ENCODE results near the gene PRKAG3.

The PRKAG3 gene

DNA sequence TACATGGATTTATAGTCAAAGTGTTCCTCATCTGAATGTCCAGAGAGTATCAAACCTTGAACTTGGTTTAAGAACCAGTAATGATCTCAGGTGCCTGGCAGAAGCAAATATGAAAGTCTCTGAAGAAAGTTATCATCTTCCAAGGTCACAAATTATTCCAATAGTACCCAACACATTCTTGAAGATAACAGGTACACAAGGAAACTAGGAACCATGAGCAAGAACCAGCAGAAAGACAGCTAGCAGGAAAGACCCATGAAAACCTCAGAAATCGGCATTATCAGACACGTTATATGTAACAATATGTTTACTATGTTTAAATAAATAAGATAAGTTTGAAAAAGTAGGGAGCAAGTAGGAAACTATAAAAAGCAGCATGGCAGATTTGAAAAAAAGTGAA is 5.9 kb upstream of the PRKAG3 start:
- DNase-seq, result no peak

DNA sequence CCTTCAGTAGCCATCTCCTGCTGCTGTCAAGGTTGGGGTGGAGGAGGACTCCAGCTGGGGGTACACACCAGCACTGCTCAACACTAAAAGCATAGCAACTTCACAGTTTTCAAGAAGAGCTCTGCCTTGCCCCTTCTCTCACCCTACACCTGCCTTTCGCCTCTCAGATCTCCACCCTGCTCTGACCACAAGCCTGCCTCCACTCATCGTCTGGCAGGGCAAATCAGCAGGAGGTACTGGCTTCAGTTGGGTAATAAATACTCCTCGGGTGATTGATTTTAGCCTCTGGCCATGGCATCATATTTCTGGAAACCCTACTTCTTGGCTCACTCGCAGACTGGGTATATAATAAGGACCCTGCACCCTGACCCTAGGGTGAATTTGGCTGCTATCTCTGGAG is 3.1 kb upstream of the PRKAG3 start:
- DNase-seq, result no peak

DNA sequence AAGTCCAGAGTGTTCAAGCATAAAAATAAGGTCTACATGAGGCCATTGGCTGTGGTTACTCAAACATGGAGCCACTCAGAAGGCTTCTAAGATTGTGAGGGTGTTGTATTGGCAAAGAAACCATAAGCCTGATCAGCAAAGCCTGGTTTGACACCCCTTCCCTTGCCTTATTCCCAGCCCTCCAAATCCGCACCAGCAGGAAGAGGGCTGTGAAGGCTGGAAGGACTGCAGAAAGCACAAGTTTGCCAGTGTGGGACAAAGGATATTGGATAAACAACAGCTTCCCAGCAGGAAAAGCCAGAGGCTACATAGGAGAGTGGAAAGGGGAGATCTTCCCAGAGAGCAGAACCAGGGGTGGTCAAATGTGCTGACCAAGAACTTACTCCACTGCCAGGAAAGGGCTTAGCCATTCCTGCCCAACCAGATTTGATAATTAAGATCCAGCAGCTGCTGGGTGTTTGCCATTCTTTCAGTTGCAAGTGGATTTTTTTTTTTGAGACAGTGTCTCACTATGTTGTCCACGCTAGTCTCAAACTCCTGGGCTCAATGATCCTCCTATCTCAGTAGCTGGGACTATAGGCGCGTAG is 1.5 kb upstream of the PRKAG3 start:
- DNase-seq, result no peak

DNA sequence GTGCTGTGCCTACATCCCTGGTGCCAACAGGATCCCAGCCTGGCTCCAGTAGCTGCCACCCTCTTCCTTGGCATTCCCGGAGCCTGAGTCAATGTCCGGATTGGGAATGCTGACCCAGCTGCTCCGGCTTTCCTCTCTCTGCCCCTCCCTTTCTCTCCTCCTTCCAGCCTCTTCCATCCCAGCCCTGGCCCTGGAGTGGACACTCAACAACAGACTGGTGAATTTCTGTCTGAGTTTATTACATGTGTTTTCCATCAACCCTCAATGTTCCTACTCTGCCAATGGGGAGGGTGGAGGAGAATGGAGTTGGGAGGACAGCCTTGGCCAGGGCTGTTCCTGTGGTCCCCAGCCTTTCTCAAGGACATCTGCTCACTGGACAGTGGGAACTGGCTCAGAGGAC is 917 bp upstream of the PRKAG3 start:
- no peak for DNase-seq

DNA sequence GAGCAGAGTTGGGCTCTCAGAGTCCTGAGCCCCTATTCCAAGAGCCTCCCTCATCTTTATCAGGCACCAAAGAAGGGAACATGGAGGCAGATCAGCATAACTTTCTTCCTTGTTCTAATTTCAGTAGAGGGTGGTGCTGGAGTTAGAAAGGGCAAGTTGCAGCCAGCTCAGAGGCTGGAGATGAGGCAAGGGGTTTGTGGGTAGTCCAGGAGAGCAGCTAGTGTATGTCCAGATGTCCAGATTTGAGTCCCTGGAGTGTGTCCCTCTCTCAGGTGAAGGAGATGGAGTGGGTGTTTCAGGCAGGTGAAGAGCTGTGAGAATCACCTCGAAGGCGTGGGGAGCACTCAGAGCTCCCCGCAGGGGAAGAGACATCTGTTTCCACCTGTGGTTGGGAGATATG is 478 bp upstream of the PRKAG3 start:
- no peak for DNase-seq

DNA sequence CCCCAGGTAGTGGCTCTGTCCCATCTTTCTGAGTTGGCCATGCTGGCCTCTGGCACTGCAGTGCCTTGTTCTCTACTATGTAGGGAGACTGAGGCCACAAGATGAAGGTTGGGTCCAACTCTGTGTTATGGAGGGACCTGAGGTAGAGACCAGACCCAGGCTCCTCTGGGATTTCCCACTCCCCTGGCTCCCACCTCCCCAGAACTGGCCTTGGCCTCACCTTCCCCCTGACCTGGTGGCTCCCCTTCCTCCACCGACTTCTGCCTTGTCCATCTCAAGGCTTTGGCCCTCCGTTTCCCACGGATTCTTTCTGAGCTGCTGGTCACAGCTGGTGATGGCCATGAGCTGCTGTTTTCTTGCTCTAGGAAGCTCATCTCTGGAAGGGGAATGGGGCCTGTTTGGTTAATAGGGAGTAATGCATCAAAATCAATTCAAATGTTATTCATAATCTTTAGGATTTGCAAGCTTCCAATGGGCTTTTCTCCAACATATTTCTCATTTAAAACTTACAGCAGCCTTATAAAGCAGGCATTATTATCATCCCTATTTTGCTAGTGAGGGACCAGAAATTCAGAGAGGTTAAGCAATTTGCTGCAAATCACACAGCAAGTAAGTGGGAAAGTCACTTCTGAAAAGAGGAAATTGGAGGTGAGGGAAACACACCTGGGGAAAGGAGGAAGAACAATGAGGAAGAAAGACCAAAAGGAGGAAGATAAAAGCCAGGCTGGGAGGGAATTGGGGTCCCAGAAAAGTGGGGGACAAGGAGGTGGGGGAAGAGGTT is 887 bp downstream of the PRKAG3 start:
- no peak for DNase-seq

DNA sequence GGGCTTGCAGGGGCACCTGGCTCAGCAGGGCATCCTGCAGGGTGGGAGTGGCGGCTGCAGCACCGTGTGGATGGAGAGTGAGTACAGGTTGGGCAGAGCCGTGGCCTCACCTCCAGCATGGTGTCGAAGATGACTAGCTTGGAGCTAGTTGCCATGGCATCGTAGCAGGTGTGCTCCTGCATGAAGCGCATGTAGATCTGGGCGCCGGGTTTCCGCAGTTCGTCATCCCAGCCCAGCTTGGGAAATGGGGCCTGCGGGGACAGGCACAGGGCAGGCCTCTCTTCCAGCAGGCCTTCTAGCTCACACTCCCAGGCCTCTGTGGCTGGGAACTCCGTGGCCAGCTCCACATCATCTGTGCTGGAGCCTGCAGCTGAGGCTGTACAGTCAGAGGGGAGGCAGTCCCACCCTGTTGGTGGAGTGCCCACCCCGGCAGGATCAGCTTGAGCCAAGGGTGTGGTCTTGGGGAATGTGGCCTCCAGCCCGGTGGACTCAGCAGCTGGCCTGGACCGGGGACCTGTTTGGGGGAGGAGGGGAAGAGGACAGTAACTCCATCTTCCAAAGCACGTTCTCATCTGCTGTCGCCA is 1.6 kb downstream of the PRKAG3 start:
- DNase-seq, result no peak

DNA sequence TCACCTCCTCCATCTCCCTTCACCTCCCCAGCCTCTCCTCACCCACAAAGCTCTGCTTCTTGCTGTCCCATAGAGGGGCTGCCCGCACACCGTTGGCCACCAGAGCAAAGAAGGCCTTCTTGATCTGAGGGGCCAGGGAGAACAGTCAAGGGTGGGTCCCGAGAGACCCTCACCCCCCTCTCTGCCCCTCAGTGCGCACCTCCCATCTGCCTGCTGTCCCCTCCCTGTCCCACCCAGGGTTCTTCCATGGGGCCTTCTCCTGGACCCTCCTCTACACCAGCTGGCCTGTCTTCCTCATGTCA is 3.2 kb downstream of the PRKAG3 start:
- no peak for DNase-seq

DNA sequence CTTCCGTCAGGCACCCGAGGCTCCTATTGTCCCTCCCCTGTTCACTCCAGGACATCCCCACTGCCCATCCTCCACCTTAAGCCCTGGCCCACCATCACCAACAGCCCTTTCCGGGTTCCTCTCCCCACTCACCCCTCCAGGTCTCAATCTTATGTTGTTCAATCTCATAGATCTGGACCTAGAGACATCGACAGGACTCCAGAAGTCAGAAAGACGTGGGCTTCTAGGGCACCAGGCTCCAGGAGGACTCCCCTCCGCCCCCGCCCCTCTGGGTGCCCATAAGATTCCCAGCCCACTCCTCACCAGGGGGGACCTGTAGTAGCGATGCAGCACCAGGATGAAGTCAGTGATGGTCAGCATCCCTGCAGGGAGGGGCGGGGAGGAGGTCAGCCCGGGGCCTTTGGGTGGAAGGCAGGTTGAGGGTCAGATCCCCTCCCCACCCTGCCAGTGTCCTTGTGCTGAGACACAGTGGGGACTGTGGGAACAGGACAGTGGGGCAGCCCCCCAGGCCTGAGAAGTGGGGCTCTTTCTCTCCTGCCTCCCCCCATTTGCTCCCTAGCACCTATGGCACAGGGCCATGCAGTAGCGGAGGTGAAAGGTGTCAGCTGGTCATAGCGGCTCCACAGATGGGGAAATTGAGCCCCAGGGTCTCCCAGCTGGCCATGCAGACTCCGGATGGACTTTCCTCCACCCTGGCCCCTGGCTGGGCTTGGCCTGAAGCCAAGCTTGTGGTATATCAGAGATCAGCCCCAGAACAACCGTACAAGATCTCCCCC is 3.7 kb downstream of the PRKAG3 start:
- DNase-seq, result no peak

DNA sequence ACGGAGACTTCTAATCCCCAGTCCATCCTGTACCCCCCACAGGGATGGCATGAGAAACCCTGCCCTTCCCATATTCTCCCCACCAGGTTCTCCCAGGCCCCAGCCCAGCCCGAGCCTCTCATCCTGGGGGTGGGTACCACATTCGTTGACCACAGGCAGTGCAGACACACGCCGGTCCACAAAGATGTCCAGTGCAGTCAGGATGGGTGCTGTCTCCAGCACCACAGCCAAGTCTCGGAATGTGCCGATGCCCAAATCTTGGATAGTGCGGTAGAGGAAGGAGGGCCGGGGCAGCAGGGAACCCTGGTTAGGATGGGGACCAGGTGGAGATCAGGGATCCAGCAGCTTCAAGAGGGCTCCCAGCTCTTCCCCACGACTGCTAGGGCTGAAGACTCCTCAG is 4.8 kb downstream of the PRKAG3 start:
- DNase-seq, result no peak

DNA sequence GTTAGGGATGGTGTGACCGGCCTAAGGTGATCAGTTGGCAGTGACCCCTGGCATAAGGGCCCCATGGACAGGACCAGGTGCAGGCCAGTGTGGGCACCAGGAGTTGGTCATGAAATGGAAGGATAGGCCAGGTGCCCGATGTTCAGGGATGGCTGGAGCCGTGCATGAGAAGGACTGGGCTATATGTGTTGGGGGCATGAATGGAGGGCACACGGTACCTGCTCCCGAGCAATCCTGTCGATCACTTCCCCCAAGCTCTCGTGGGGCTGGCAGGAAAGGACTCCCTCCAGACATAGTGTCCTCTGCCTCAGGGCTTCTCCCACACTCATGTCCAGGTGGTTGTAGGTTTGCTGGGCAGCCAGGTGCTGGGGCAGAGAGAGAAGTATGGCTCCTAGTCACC is 7.6 kb downstream of the PRKAG3 start:
- no peak for DNase-seq

DNA sequence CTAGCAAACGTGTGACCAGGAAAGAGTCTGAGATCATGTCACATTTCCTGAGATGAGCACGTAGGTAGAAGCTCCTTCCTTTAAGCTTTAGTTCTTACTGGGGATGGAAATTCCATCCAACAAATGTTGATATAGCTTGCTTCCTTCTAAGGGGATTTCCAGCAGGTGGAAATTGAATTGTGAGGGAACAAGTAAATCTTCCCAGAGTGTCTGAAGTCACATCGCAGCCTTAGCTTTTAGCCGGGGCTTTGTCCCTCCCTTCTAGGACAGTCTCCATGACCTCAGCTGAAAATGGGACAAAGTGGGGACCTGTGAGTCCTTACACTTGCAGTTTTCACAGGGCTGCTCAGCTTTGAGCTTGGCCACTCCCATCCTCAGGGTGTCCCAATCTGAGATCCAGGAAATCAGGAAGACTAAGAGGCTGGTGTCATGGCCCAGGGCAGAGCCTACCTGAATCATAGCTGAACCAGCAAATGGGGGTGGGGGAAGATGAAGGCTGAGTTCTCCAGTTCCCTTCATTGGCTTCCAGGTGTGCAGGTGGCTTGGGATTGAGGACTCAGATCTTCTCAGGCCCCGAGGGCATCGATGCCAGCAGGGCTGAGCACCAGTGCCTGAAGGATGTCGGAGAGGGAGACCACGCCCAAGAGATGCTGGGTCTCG is 8.3 kb downstream of the PRKAG3 start:
- DNase-seq, result no peak

DNA sequence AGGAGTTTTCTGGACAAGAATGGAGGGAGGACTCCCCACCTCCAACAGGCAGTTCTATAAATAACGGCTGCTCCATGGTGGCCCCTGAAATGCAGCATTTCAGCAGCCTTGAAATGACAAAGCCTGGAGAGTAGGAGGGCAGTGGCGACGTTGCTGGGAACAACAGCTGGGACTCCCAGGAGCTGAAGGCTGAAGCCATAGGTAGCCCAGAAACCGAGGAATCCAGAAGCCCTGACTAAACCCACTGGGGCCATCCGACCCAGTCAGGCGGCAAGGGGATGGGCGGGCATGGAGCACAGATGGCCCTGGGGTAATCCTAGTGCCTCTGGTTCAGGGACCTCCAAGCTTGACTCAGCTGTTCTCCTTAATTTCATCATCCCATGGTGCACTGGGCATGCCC is 9.0 kb downstream of the PRKAG3 start:
- DNase-seq, result no peak

DNA sequence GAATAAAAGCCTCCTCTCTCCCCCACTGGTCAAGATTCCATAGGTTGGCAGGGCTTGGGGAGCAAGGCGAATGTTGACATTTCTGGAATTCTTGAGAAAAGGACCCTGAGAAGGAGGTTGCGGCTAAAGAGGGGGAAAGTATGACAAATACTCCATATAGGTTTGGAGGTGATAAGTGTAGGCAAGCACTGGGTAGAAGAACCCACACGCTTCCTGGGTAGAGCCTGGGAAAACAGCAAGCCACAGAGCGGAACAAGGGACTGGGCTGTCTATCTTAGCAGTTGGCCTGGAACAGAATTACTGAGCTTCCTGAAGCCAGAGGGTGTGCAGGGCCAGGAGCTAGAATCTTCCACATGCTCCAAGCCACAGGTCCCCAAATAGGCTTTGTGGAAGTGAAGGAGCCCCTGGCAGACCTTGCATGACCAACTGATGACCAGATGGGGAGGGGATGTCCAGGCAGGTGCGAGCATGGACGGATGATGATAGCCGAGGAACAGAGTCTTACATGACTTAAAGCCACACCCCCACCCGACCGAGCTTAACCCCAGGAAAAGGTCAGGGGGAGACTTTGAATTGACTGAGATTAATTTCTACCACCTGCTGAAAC is 9.9 kb downstream of the PRKAG3 start:
- DNase-seq, result no peak

DNA sequence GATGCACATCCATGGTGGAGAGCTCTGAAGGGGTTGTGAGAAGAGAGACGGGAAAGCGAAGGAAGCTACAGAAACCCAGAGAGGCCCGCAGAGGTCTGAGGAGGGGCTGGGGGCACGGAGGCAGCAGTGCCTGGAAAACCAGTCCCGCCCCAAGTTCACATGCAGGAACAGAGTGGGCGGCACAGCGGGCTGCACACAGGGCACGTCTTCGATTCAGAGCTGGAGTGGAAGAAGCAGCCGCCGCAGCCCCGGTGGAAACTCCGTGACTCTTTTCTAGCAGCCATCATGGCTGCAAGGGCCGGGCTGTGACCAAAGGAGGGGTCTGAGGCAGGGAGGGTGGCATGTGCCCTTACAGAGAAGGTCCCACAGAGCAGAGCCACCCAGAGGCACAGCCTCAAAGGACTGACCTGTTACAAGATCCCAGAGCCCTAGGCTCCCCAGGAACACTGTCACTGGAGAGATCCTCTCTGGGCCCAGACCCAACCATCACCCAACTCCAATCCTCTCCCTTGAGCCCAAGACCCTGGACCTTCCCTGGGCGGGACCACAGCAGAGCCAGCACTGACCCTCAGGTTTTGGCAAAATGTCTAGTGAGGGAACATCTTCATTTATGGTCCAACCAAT is 10.7 kb downstream of the PRKAG3 start:
- no peak for DNase-seq

DNA sequence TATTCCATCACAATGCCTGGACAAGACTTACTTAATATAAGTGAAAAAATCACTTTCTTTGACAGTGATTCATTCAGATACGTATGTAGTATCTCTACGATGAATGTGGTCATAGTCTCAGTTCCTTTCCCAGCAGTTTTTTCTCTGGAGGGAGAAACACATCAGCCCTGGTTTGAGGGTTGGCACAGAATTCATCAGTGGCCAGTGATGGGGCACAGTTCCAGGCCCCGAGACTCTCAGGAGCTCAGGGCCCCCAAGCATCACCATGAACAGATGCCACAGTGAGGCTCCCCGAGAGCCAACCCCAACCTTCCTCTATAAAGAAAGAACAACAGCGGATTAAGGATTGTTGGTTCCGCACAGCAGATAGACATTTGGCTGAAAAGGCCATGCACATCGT is 12.5 kb downstream of the PRKAG3 start:
- DNase-seq, result no peak

DNA sequence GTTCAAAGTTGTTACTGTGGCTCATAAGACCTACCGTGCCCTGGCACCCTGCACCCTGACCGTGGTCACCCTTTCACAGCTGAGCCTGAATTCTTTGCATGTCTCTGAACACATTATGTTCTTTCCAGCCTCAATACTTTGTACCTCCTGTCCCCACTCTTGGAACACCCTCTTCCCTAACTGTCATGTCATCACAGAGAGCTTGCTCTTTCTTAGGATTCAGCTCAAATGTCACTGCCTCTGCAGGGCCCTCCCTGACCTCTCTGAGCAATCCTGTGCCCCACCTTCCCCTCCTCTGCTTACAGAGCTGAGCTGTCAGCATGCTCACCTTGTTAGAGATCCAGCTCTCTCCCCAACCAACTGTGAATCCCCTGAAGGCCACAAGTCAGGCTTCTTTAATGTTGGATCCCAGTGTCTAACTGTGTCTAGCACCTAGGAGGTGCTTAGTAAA is 15.0 kb downstream of the PRKAG3 start:
- no peak for DNase-seq

DNA sequence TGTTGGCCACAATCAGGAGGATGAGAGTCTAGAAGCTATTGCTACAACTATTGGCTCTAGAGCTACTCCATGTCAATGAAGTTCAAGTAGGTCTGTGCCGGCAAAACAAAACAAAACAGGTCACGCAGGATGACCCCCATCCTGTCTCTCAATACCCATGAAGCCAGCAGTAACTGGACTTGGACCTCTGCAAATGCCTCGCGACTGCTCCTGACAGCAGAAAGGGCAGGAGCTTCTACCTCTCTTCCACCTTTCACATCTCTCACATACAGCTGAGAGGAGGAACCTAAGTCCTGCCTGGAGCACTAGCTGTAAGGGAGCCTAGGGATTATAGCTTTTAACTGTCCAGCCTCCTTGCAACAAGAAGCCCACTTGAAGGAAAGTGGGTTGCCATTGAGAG is 16.0 kb downstream of the PRKAG3 start:
- DNase-seq, result no peak

DNA sequence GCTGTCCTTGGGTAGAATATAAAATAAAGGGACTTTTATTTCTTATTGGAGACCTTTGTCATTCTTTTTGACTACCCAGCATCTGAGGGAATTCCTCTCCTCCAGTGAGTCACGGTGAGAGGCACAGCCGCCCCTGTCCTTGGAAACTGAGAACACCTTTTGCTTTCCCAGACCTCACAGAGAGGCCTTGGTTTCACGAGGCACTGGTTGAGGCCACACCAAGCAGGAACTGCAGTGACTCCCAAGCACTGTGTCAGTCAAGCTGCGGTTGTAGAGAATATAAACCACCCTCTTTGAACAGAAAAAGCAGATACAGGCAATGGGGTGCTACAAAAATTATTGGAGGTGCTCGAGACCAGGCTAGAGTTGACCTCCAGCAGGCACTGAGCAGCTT is 16.4 kb downstream of the PRKAG3 start:
- DNase-seq, result no peak

DNA sequence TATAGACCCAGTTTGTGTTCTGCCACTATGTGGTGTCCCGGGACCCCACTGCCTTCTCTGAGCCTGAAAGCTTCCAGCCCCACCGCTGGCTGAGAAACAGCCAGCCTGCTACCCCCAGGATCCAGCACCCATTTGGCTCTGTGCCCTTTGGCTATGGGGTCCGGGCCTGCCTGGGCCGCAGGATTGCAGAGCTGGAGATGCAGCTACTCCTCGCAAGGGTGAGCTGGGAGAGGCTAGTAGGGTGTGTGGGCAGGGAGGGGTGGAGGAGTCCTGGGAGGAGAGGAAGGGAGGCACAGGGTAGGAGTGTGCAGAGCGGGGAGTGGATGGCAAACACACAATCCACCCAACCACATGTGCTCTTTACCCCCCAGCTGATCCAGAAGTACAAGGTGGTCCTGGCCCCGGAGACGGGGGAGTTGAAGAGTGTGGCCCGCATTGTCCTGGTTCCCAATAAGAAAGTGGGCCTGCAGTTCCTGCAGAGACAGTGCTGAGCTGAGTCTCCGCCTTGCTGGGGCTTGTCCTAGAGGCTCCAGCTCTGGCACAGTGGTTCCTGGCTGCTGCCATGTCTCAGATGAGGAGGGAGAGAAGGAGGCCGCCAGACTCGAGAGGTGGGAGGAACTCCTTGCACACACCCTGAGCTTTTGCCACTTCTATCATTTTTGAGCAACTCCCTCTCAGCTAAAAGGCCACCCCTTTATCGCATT is 16.9 kb downstream of the PRKAG3 start:
- no peak for DNase-seq

DNA sequence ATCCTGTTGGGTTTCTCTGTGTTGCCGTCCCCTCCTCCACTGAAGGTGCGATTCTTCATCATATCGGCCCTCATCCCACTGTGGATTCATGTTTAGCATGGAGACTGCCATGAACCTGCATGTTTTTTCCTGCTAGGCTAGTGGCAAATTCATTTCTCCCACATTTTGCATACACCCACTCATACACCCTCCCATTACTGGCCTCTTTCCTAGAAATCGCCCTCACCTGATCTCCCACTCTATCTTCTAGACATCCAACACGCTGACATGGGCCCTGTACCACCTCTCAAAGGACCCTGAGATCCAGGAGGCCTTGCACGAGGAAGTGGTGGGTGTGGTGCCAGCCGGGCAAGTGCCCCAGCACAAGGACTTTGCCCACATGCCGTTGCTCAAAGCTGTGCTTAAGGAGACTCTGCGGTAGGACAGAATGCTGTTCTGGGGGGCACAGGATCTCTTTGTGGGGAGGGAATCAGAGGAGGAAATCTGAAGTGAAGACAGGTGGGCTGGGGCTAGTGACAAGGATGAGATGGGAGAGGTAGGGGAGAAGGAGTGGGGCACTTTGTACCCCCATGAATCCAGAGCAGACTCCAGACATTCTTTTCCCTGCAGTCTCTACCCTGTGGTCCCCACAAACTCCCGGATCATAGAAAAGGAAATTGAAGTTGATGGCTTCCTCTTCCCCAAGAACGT is 17.7 kb downstream of the PRKAG3 start:
- DNase-seq, result no peak

Measured in activated effector memory CD4-positive, alpha-beta T cell treated with Interleukin-2 at 50 U/mL for 16 hours (primary cell).